GM12875 (cell line): Measurements from ENCODE around the gene LYL1.

ENCODE experiments used
- H3K4me3 ChIP-seq: one replicate; pipeline ENCODE4 v1.5.1; 2011; ENCODE audit warnings: low read depth, low read length, control low read depth
- TF ChIP-seq, protein P1 (sequence below): IDR thresholded peaks from 2 replicates; pipeline ENCODE4 v1.5.1; 2011; ENCODE audit warnings: low read depth, mild to moderate bottlenecking, control low read depth, inconsistent platforms, low read length, moderate library complexity, borderline replicate concordance; ENCODE audit not compliant: insufficient read depth

The LYL1 gene

GRCh38 chr19:13103581-13104359, 1.1 kb upstream of the LYL1 start:
- H3K4me3 ChIP-seq: peak overlapping the region; percentile 66
- TF ChIP-seq, protein P1, sequence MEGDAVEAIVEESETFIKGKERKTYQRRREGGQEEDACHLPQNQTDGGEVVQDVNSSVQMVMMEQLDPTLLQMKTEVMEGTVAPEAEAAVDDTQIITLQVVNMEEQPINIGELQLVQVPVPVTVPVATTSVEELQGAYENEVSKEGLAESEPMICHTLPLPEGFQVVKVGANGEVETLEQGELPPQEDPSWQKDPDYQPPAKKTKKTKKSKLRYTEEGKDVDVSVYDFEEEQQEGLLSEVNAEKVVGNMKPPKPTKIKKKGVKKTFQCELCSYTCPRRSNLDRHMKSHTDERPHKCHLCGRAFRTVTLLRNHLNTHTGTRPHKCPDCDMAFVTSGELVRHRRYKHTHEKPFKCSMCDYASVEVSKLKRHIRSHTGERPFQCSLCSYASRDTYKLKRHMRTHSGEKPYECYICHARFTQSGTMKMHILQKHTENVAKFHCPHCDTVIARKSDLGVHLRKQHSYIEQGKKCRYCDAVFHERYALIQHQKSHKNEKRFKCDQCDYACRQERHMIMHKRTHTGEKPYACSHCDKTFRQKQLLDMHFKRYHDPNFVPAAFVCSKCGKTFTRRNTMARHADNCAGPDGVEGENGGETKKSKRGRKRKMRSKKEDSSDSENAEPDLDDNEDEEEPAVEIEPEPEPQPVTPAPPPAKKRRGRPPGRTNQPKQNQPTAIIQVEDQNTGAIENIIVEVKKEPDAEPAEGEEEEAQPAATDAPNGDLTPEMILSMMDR: no peak

DNA sequence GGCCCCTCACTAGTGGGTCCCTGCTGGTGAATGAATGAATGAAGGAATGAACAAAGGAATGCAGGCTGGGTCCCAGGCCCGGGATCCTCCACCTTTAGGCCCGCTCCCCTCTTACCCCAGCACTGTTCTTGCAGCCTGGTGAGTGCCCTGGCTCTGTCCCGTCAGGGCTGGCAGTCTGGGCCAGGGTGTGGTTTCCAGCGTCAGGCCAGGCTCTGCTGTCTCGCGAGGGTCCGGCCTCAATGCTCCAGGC, 317 bp downstream of the LYL1 start:
- peak overlapping the region; percentile 66 for H3K4me3 ChIP-seq
- TF ChIP-seq, protein P1: no peak

- TF ChIP-seq, protein P1: no peak
- peak overlapping the region; percentile 66 for H3K4me3 ChIP-seq
Measured at GRCh38 chr19:13101590-13102415, 855 bp downstream of the LYL1 start.

GRCh38 chr19:13100841-13101589, 1.6 kb downstream of the LYL1 start:
- TF ChIP-seq, protein P1: peak; percentile 58
- H3K4me3 ChIP-seq: peak overlapping the region; percentile 66

DNA sequence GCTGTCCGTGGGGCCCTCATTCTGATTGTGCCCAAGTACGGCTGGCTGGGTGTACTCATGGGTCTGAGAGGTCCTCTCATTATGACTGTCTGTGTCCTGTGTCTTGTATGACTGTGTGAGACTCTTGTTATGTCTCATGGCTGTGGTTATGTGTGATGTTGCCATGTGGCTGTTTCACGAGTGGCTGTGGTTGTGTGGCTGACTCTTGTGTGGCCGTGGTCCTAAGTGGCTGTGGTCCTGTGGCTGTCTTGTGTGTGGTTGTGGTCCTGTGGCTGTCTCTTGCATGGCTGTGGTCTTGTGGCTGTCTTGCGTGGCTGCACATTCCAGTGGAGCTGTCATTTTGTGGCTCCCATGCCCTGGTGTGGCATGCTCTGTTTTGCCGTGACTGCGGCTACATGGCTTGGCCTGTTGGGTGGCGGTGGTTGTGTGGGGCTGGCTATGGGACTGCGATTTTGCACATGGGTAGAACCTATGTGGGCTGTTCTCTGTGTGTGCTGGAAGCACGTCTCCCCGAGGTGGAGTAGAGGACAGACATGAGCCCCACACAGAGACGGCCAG, 2.5 kb downstream of the LYL1 start:
- H3K4me3 ChIP-seq: peak overlapping the region; percentile 40
- TF ChIP-seq, protein P1: no peak

GRCh38 chr19:13099073-13099999, 3.3 kb downstream of the LYL1 start:
- peak overlapping the region; percentile 40 for H3K4me3 ChIP-seq
- TF ChIP-seq, protein P1: no peak
